GM19239 (cell line): Measurements from ENCODE around the gene ZNF579.
"Not testable (repeated sequence)": the region's sequence is repeated elsewhere in the genome, so short reads cannot be mapped to it uniquely, and the experiment has no call there.

ENCODE experiments used
- DNase-seq: peaks from one replicate; pipeline ENCODE4 v3.0.0; 2011; ENCODE audit warnings: low spot score; ENCODE audit not compliant: insufficient read length
- FAIRE-seq: peaks from 2 replicates; lab custom pipeline; 2011; peaks lifted over from hg19 to GRCh38; lab: Jason Lieb, UNC

Gene ZNF579

GRCh38 chr19:55598034-55598433 lies 17.4 kb upstream of the ZNF579 start:
- DNase-seq: no peak
- no peak for FAIRE-seq

- FAIRE-seq (no peak), DNase-seq (no peak)
Measured at GRCh38 chr19:55597501-55597921, 16.9 kb upstream of the ZNF579 start.

- FAIRE-seq (no peak), DNase-seq (no peak)
Measured at GRCh38 chr19:55596304-55596703, 15.7 kb upstream of the ZNF579 start.

DNA sequence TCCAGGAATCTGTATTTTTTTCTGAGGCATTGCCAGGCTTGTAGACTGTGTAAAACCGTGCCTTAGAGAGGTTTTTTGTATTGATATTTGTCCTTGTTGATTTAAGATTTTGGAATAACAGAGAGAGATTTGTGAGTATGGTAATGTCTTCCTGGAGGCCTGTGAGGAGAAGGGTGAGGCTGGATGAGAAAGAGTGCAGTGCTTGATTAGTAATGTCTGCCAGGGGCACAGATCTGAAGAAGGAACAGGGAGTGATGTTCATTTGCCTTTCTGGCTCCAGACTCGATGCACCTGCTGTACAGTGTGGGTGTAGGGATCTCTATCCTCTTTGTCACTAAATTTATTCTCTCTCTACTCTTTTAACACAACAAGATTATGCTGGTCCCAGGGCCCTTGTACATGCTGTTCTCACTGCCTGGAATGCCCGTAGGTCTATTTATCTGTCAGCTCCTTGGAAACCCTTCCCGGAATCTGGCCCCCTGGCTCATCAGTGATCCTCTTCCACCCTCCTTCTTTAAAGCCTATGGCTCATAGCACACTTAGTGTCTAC lies 14.4 kb upstream of the ZNF579 start:
- FAIRE-seq: no peak

DNA sequence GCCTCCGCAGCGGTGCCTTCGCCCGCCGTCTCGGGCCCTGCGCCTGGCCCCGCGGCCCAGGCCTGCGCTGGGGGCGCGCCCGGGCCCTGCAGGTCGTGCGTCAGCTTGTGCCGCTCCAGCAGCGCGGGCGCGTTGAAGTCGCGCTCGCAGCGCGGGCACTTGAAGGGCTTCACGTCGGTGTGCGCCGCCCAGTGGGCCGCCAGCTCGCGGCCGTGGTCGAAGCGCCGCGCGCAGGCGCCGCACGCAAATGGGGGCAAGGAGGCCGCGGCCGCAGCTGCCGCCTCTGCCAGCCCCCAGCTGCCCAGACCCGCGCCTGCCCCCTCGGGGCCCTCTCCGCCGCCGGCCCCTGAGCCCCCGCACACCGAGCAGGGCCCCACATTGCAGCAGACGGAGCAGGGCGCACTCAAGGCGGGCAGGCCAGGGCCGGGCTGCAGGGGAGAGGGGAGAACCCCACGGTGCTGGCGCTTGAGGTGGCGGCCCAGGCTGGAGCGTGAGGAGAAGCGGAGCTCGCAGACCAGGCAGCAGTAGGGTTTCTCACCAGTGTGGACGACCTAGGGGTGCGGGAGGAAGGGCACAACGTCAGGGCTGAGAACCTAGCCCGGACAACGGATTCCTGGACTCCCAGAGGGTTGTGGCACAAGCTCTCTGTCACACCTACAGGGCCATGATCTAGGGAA lies 12.6 kb upstream of the ZNF579 start:
- DNase-seq (no peak), FAIRE-seq (no peak)

More for the DNA sequence above, 14.4 kb upstream of the ZNF579 start:
- no peak for DNase-seq

DNA sequence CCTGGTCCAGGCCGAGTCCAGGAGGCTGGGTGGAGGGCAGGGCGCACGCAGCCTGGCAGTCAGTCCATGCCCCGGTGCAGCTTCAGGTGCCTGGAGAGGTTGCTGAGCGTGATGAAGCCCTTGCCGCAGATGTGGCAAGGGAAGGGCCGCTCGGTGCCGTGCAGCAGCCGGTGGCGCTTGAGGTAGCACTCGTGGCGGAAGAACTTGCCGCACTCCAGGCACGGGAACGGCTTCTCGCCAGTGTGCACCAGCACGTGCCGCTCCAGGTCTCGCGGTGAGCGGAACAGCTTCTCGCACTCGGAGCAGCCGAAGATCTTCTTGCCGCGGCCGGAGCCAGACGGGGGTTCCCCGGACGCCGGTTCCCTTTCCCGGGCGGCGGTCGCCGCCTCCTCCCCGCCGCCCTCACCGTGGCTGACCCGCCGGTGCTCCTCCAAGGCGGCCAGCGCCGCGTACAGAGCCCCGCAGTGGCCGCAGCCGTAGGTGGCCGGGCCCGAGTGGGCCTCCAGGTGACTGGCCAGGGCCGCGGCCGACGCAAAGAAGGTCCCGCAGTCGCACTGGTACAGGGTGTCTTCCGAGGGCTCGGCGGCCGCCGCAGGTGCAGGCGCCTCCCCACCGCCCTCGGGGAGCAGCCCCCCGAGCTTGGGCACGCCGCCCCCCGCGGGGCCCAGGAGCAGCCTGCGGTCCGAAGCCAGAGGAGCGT lies 11.9 kb upstream of the ZNF579 start:
- FAIRE-seq: no peak

GRCh38 chr19:55591555-55591954 lies 10.9 kb upstream of the ZNF579 start:
- DNase-seq: no peak
- FAIRE-seq: no peak

More for the DNA sequence above, 11.9 kb upstream of the ZNF579 start:
- DNase-seq: no peak

GRCh38 chr19:55590617-55591016 lies 10.0 kb upstream of the ZNF579 start:
- DNase-seq (no peak), FAIRE-seq (no peak)

- DNase-seq (no peak), FAIRE-seq (no peak)
Measured at GRCh38 chr19:55590109-55590508, 9.5 kb upstream of the ZNF579 start.

DNA sequence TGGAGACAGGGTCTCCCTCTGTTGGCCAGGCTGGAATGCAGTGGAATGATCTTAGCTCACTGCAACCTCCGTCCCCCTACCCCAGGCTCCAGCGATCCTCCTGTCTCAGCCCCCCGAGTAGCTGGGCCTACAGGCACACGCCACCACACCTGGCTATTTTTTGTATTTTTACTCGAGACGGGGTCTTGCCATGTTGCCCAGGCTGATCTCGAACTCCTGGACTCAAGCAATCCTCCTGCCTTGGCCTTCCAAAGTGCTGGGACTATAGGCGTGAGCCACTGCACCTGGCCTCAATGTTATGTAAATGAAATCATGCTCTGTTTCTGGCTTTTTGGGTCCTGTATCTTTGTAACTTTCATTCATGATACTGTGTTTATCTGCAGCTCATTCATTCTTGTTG lies 8.1 kb upstream of the ZNF579 start:
- DNase-seq (no peak), FAIRE-seq (no peak)

DNA sequence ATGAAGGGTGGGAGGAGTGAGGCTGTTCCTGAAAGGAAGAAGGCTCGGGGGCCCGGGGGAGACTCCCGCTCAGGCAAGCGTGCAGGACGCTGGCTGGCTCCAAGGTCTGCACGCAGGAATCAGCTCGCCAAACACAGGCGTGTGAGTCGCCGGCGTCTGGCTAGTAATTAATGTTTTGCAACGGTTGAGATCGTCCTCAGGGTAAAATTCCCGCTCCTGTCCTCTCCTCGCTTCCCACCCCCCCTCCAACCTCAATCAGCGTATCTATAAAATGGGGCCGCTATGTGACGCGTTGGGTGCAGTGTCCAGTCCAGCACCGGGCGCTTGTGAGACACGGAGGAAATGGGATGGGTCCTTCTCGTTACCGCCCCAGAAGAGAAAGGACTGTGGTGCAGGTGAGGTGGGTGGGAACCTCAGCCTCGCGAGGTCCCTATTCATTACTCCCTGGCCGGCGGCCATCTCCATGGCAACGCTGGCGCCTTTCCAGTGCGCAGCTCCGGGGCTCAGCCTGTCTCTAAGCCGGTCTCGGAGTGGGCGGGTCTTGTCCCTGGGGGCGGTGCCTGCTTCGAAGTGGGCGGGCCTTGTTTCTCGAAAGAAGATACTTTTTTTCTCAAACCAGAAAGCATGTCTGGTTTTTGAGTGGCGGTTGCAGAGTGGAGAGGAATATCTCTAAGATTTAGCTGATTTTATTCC lies 6.5 kb upstream of the ZNF579 start:
- FAIRE-seq (peak; percentile 90), DNase-seq (peak; percentile 98)

DNA sequence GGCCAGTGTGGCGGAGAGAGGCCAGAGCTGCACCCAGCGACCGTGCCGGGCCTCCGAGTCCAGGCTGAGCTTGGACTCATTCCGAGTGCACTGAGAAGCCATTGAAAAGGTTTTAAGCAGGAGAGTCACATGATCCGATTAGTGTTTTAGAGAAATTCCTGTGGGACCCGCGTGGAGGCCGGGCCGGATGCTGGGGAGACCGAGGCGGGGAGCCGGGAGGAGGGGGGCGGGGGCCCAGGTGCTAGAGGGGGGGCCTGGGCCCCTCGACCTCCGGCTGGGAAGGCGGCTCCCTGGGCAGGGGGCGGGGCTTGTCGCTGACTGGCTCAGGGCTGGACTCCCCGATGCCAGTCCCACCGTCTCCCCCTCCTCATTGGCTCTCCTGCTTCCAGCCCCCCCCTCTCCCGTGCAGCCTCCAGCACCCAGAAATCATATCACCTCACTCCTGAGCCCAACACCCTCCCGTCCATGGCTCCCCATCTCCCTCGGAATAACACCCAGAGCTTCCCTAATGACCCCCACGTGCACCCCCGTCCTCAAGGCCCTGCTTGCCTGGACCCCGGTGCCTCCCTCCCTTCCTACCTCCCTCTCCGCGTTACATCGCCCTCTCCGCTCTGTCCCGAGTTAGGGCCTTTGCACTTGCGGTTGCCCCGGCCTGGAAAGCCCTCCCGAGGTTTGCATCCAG lies 5.2 kb upstream of the ZNF579 start:
- no peak for FAIRE-seq
- no peak for DNase-seq

DNA sequence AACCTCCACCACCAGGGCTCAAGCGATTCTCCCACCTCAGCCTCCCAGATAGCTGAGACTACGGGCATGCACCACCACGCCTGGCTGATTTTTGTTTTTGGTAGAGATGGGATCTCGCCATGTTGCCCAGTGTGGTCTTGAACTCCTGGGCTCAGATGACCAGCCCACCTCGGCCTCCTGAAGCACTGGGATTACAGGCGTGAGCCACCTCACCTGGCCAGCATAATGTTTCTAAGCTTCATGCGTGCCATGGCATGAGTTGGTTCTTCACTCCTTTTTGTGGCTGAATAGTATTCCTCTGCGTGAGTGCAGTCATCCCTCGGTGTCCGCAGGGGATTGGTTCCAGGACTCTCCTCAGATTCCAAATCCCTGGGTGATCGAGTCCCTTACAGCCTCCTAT lies 4.2 kb upstream of the ZNF579 start:
- DNase-seq (no peak), FAIRE-seq (no peak)

- not testable (repeated sequence) for DNase-seq, FAIRE-seq
Measured at GRCh38 chr19:55583897-55584296, 3.2 kb upstream of the ZNF579 start.

DNA sequence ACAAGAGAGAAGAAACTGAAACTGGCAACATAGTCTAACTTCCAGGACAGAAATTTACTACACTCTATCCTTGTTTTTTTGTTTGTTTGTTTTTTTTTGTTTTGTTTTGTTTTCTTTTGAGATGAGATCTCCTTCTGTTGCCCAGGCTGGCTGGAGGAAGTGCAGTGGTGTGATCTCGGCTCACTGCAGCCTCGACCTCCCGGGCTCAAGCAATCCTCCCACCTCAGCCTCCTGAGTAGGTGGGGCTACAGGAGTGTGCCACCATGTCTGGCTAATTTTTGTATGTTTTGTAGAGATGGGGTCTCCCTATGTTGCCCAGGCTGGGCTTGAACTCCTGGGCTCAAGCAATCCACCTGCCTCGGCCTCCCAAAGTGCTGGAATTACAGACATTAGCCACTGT lies 1.6 kb upstream of the ZNF579 start:
- not testable (repeated sequence) for FAIRE-seq, DNase-seq

- FAIRE-seq (no peak), DNase-seq (no peak)
Measured at GRCh38 chr19:55581823-55582223, 1.2 kb upstream of the ZNF579 start.

- DNase-seq: no peak
- FAIRE-seq: peak; percentile 76
Measured at GRCh38 chr19:55581145-55581822, 636 bp upstream of the ZNF579 start.

- DNase-seq (peak; percentile 63), FAIRE-seq (no peak)
Measured at GRCh38 chr19:55579766-55580621, 654 bp downstream of the ZNF579 start.
